ENCODE measurements around the gene INO80E.

DNA sequence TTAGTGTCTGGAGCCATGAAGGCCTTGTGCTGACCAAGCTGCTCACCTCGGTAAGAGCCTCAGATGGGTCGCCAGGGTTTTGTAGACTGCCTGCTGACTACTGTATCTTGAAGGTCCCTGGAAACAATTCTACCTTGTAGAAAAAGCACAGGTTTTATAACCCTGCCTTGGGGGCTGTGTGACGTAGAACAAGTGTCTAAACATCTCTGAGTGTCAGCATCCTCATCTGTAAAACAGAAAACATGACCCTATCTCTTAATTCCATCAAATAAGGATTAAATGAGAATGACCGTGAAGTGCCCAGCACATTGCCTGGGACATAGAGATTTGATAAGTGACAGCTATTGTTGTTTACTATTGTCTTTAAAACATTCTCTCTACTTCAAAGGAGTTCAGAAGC, 27.8 kb upstream of the INO80E start:
- TF ChIP-seq, protein P1, sequence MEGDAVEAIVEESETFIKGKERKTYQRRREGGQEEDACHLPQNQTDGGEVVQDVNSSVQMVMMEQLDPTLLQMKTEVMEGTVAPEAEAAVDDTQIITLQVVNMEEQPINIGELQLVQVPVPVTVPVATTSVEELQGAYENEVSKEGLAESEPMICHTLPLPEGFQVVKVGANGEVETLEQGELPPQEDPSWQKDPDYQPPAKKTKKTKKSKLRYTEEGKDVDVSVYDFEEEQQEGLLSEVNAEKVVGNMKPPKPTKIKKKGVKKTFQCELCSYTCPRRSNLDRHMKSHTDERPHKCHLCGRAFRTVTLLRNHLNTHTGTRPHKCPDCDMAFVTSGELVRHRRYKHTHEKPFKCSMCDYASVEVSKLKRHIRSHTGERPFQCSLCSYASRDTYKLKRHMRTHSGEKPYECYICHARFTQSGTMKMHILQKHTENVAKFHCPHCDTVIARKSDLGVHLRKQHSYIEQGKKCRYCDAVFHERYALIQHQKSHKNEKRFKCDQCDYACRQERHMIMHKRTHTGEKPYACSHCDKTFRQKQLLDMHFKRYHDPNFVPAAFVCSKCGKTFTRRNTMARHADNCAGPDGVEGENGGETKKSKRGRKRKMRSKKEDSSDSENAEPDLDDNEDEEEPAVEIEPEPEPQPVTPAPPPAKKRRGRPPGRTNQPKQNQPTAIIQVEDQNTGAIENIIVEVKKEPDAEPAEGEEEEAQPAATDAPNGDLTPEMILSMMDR (IDR thresholded peaks at IDR 0.05): no peak
- TF ChIP-seq POLR2A (IDR thresholded peaks at IDR 0.05) (no peak), EP300 (IDR thresholded peaks at IDR 0.05) (no peak), POLR2AphosphoS5 (IDR thresholded peaks at IDR 0.05) (no peak)

All from stomach (tissue), 4 donors.